ENCODE measurements around the gene SLC49A4. TPM values are rescaled to one million over a fixed set of nuclear protein-coding genes. Genes with fewer than 3 reads are reported as not detected.

SLC49A4 gene
- total and polyA plus RNA-seq, 2 of the 13 experiments (the other 11 are each of a cell fraction or from before 2014, with no cell fraction given) = 6.5 to 16.3 TPM

DNA sequence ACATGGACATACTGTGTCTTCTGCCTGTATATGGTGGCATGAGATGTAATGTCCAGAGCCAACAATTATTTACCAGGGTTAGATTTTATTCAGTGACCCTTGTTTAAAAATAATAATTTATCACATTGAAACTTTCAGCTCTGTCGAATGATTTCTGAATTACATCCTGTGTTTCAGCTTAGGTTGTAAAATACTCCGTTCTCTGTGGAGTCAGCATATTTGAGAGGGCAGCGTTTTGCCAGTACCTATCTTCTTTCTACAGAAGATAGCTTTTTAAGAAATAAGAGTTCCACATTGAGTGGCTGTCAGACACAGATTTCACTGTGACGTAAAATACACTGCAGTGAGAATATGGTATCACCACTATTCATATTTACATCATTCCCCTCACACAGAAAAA lies 85.3 kb downstream of the SLC49A4 start:
- DNase-seq (ENCODE audit: low spot score) = no peak
- Histone ChIP-seq H3K4me2 (ENCODE audit: low read depth, low read length) (no peak overlapping the region), H3K9ac (ENCODE audit: insufficient read depth, low read depth, low read length) (no peak overlapping the region), H4K20me1 (ENCODE audit: insufficient read depth, low read length) (no peaks in the 10 kb centered on the region), H3K4me1 (ENCODE audit: insufficient read depth, low read length) (no peaks in the 10 kb centered on the region), H3K27ac (ENCODE audit: extremely low read length, insufficient read depth, low read length) (no peak overlapping the region), H3K9me3 (ENCODE audit: low read length) (no peaks in the 10 kb centered on the region), H3K27me3 (ENCODE audit: control insufficient read depth in 1 of 2, insufficient read depth in 2 of 2, low read length in 2 of 2) (no peaks in the 10 kb centered on the region), H3K4me3 (replicated peaks in 1 of 3; ENCODE audit: insufficient read depth in 1 of 3, low read depth in 2 of 3, low read length in 3 of 3) (no peak overlapping the region), H2AFZ (ENCODE audit: low read length) (no peak overlapping the region), H3K79me2 (ENCODE audit: insufficient read depth, low read length) (no peaks in the 10 kb centered on the region), H3K36me3 (replicated peaks in 1 of 2; ENCODE audit: control insufficient read depth in 1 of 2, insufficient read depth in 2 of 2, low read length in 2 of 2) (no peaks in the 10 kb centered on the region)
- CTCF ChIA-PET (ENCODE audit: low intra/inter-chr PET ratio, low total read pairs) = no interaction called here
- POLR2A ChIA-PET = no interaction called here
- 95% methylated on average over 4 of the region's 4 CpGs for WGBS (ENCODE audit: low lambda C conversion rate)
- in situ Hi-C loops (cut with HindIII; ENCODE audit: extremely low pct_ligation_motif_present, low pct_unique_long_range_greater_than_20kb) (no loop called here), intact Hi-C loops (cut with micrococcal nuclease; ENCODE audit: unreplicated experiment) (no loop called here)
- FAIRE-seq = no peak
- no TSS peak for BruUV-seq (replicated peaks)
- ATAC-seq = no peak
- peak; percentile 62 for TF ChIP-seq MAFF (IDR thresholded peaks at IDR 0.05; ENCODE audit: low read depth, low read length)
- TF ChIP-seq, protein P1, sequence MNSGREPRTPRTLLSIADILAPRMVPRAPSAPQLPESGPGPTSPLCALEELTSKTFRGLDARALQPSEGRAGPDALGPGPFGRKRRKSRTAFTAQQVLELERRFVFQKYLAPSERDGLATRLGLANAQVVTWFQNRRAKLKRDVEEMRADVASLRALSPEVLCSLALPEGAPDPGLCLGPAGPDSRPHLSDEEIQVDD (CRISPR knock-in tag; IDR thresholded peaks at IDR 0.05; ENCODE audit: borderline replicate concordance) = no peak
- no peak for TF ChIP-seq RBM39 (IDR thresholded peaks at IDR 0.05; ENCODE audit: low read depth, low read length, poor library complexity, severe bottlenecking)
- TF ChIP-seq CHD4 (IDR thresholded peaks at IDR 0.05; ENCODE audit: borderline replicate concordance, low read length) = no peak
- peak; percentile 44 to 75; a peak in 3 of 4 replicates for TF ChIP-seq MAFK (conservative IDR thresholded peaks at IDR 0.05 in 1 of 2, IDR thresholded peaks at IDR 0.05 in 1 of 2; ENCODE audit: low read length in 2 of 2)
- TF ChIP-seq PHB2 (IDR thresholded peaks at IDR 0.05; ENCODE audit: partially characterized antibody) = no peak
- no peak for TF ChIP-seq JARID2 (CRISPR knock-in tag; IDR thresholded peaks at IDR 0.05; ENCODE audit: insufficient replicate concordance)
- no peak for TF ChIP-seq KLF16 (CRISPR knock-in tag; IDR thresholded peaks at IDR 0.05)
- no peak for TF ChIP-seq HDAC1 (CRISPR knock-in tag; IDR thresholded peaks at IDR 0.05)
- no peak for TF ChIP-seq ZNF10 (CRISPR knock-in tag; IDR thresholded peaks at IDR 0.05; ENCODE audit: borderline replicate concordance, low read depth)
- TF ChIP-seq MXD4 (CRISPR knock-in tag; IDR thresholded peaks at IDR 0.05) = no peak
- no peak for TF ChIP-seq ZBTB1 (CRISPR knock-in tag; IDR thresholded peaks at IDR 0.05; ENCODE audit: borderline replicate concordance)
- no peak for TF ChIP-seq SATB2 (CRISPR knock-in tag; IDR thresholded peaks at IDR 0.05)

Data from HepG2 (cell line).